A673 (cell line): ENCODE results near the gene GAB2. TPM values are rescaled to one million over a fixed set of nuclear protein-coding genes. Genes with fewer than 3 reads are reported as not detected.

Source experiments
- BruUV-seq: library from RNA; stranded (reverse); fragments of 400-500 nt; replicated peaks from 2 replicates; lab custom pipeline; 2021; lab: Mats Ljungman, UMichigan
- CTCF ChIA-PET: fragments of 300-600 bp; sonication (Branson Sonifier 250); formaldehyde crosslinking; loops from one replicate; lab custom pipeline; 2022; ENCODE audit warnings: antibody characterized with exemption; lab: Charles Lee
- POLR2A ChIA-PET: fragments of 300-600 bp; sonication (Branson Sonifier 250); formaldehyde crosslinking; loops from one replicate; lab custom pipeline; 2022; ENCODE audit warnings: antibody characterized with exemption; ENCODE audit not compliant: low non-redundant PET; lab: Charles Lee
- DNase-seq: peaks from one replicate; pipeline ENCODE4 v3.0.0-alpha.2; 2015; ENCODE audit warnings: low spot score
- H3K27ac ChIP-seq: fragments of 200-600 bp; sonication (generic); 2 replicates; pipeline ENCODE4 v1.5.1; 2016; ENCODE audit warnings: mixed run types, low read depth, mild to moderate bottlenecking, mixed read lengths, antibody characterized with exemption, low read length; ENCODE audit not compliant: poor library complexity, severe bottlenecking
- H3K27me3 ChIP-seq: fragments of 200-600 bp; sonication (generic); replicated peaks from 2 replicates; pipeline ENCODE4 v1.6.1; 2017; ENCODE audit warnings: mixed run types, low read depth, mild to moderate bottlenecking, mixed read lengths, antibody characterized with exemption, low read length; ENCODE audit not compliant: insufficient read depth, poor library complexity
- H3K36me3 ChIP-seq: fragments of 200-600 bp; sonication (generic); 2 replicates; pipeline ENCODE4 v1.6.1; 2016; ENCODE audit warnings: mixed run types, mild to moderate bottlenecking, mixed read lengths, antibody characterized with exemption, low read length; ENCODE audit not compliant: insufficient read depth, poor library complexity, severe bottlenecking
- H3K4me1 ChIP-seq: fragments of 200-600 bp; sonication (generic); 2 replicates; pipeline ENCODE4 v1.6.1; 2017; ENCODE audit warnings: mixed run types, mild to moderate bottlenecking, mixed read lengths, antibody characterized with exemption, low read length; ENCODE audit not compliant: insufficient read depth, poor library complexity, severe bottlenecking
- H3K4me3 ChIP-seq: fragments of 200-600 bp; sonication (generic); 2 replicates; pipeline ENCODE4 v1.5.1; 2016; ENCODE audit warnings: low read depth, mixed run types, mild to moderate bottlenecking, mixed read lengths, low read length; ENCODE audit not compliant: poor library complexity, severe bottlenecking
- H3K9me3 ChIP-seq: fragments of 200-600 bp; sonication (generic); 2 replicates; pipeline ENCODE4 v1.6.1; 2016; ENCODE audit warnings: mixed run types, low read depth, mild to moderate bottlenecking, mixed read lengths, antibody characterized with exemption, low read length; ENCODE audit not compliant: poor library complexity, severe bottlenecking
- CTCF ChIP-seq: fragments of 300-800, 200-600 bp; sonication (generic); conservative IDR thresholded peaks from 2 replicates; pipeline ENCODE4 v1.5.1; 2017; ENCODE audit warnings: low read depth, mild to moderate bottlenecking, antibody characterized with exemption, low read length, moderate library complexity, mixed read lengths
- EZH2 ChIP-seq: fragments of 200-600 bp; sonication (generic); IDR thresholded peaks from 2 replicates; pipeline ENCODE4 v1.6.1; 2017; ENCODE audit warnings: borderline replicate concordance, low read depth, mild to moderate bottlenecking, mixed read lengths, antibody characterized with exemption, low read length; ENCODE audit not compliant: poor library complexity, severe bottlenecking
- intact Hi-C: fragments of 100-400 bp; cut with micrococcal nuclease; formaldehyde crosslinking; loops from one replicate; pipeline ENCODE4 v1.10.0; 2022; ENCODE audit not compliant: unreplicated experiment
- total RNA-seq: library from RNA; stranded (reverse); gene quantifications from 2 replicates; pipeline ENCODE4 v1.2.3, GENCODE V29; 2021

Gene GAB2
- total RNA-seq, 1 experiment from 2014 or later: 21.5 TPM

GRCh38 chr11:78196661-78197091 lies 220.9 kb downstream of the GAB2 start:
- CTCF ChIA-PET: no interaction called here
- Histone ChIP-seq H3K4me1 (no peaks in the 10 kb centered on the region), H3K9me3 (no peaks in the 10 kb centered on the region), H3K27me3 (no peaks in the 10 kb centered on the region), H3K27ac (no peak overlapping the region), H3K36me3 (no peaks in the 10 kb centered on the region), H3K4me3 (no peak overlapping the region)
- TF ChIP-seq CTCF (no peak), EZH2 (no peak)
- BruUV-seq: no TSS peak
- POLR2A ChIA-PET: no interaction called here
- intact Hi-C loops: no loop called here
- DNase-seq: no peak

- Histone ChIP-seq H3K4me1 (no peaks in the 10 kb centered on the region), H3K4me3 (no peak overlapping the region), H3K27ac (no peak overlapping the region), H3K27me3 (no peaks in the 10 kb centered on the region), H3K9me3 (no peaks in the 10 kb centered on the region), H3K36me3 (no peaks in the 10 kb centered on the region)
- DNase-seq: no peak
- ChIA-PET CTCF (no interaction called here), POLR2A (no interaction called here)
- intact Hi-C loops: no loop called here
- TF ChIP-seq EZH2 (no peak), CTCF (no peak)
- BruUV-seq: no TSS peak
These were observed 221.6 kb downstream of the GAB2 start for GRCh38 chr11:78195917-78196560.

- BruUV-seq: no TSS peak
- intact Hi-C loops: no loop called here
- CTCF ChIA-PET: no interaction called here
- Histone ChIP-seq H3K36me3 (no peaks in the 10 kb centered on the region), H3K4me1 (peaks cover 7% of the 10 kb centered on the region), H3K9me3 (no peaks in the 10 kb centered on the region), H3K27ac (no peak overlapping the region), H3K27me3 (no peaks in the 10 kb centered on the region), H3K4me3 (no peak overlapping the region)
- DNase-seq: no peak
- TF ChIP-seq CTCF (no peak), EZH2 (no peak)
- POLR2A ChIA-PET: no interaction called here
These were observed 223.1 kb downstream of the GAB2 start for GRCh38 chr11:78194490-78194889.
